Kidney (tissue), 14 donors: ENCODE results near the gene PDGFD. TPM values are rescaled to one million over a fixed set of nuclear protein-coding genes. Genes with fewer than 3 reads are reported as not detected.

Experiments used
- DNase-seq, 5 donors: peaks; one replicate each; pipeline ENCODE4 v3.0.0-alpha.2; 2013 to 2020
- FAIRE-seq: peaks from 2 replicates; lab custom pipeline; 2012; peaks lifted over from hg19 to GRCh38; lab: Jason Lieb, UNC
- H3K27ac ChIP-seq, 2 donors: one replicate each; pipeline ENCODE4 v1.7.0; 2013; ENCODE audit warnings: low read depth in 2 of 2, low read length in 2 of 2, inconsistent platforms in 1 of 2
- H3K27me3 ChIP-seq: one replicate; pipeline ENCODE4 v1.7.1; 2013; ENCODE audit warnings: low read length, inconsistent platforms; ENCODE audit not compliant: control insufficient read depth, insufficient read depth
- H3K36me3 ChIP-seq, 3 donors: one replicate each; pipeline versions ENCODE4 v1.7.0 to v1.7.1; 2013; ENCODE audit warnings: low read length in 3 of 3, control low read depth in 1 of 3, inconsistent platforms in 1 of 3; ENCODE audit not compliant: insufficient read depth in 3 of 3, control insufficient read depth in 2 of 3
- H3K4me1 ChIP-seq, 3 donors: one replicate each; pipeline versions ENCODE4 v1.7.0 to v1.7.1; 2013; ENCODE audit warnings: low read length in 3 of 3, inconsistent platforms in 1 of 3, low read depth in 1 of 3; ENCODE audit not compliant: control insufficient read depth in 2 of 3, insufficient read depth in 2 of 3
- H3K4me3 ChIP-seq, 3 donors: one replicate each; pipeline versions ENCODE4 v1.7.0 to v1.8.1; 2013; ENCODE audit warnings: low read length in 3 of 3, control low read depth in 1 of 3, inconsistent platforms in 1 of 3
- H3K9ac ChIP-seq, 3 donors: one replicate each; pipeline versions ENCODE4 v1.7.0 to v1.7.1; 2013; ENCODE audit warnings: low read length in 3 of 3, control low read depth in 1 of 3, inconsistent platforms in 1 of 3
- H3K9me3 ChIP-seq, 3 donors: one replicate each; pipeline versions ENCODE4 v1.7.0 to v1.7.1; 2013; ENCODE audit warnings: low read length in 3 of 3, control low read depth in 1 of 3, inconsistent platforms in 1 of 3; ENCODE audit not compliant: control insufficient read depth in 2 of 3, insufficient read depth in 1 of 3
- CTCF ChIP-seq: IDR thresholded peaks from 3 replicates; pipeline ENCODE4 v1.5.1; 2012; ENCODE audit warnings: mild to moderate bottlenecking, moderate library complexity, borderline replicate concordance; ENCODE audit not compliant: insufficient read depth; ENCODE audit errors: extremely low read depth
- intact Hi-C: fragments of 100-400 bp; cut with DNase I; formaldehyde crosslinking; loops from one replicate; pipeline ENCODE4 v1.11.1; 2022
- polyA plus RNA-seq: library from polyadenylated mRNA; stranded (reverse); fragments of 350-450 nt; fragmentation: Illumina TruSeq; extraction: RNeasy Lipid Tissue Mini Kit (QIAGEN cat#74804); gene quantifications from one replicate; pipeline ENCODE4 v1.2.3, GENCODE V29; 2014; ENCODE audit warnings: low read depth, low replicate concordance; ENCODE audit not compliant: insufficient read depth
- total RNA-seq: library from RNA; stranded (reverse); fragmentation: NEBNext Ultra II Directional; extraction: Animal tissue kit (Norgen Biotek cat#: 25700); gene quantifications from one replicate; pipeline ENCODE4 v1.2.1, GENCODE V29; 2021
- donor health status: control.
- donor health status: control.
- donor health status: control.
- donor health status: control.
- donor health status: control.
- donor health status: DM: yes; HTN: yes; CAD: no.
- donor health status: Normal renal cell carcinoma (clear cell type).

The PDGFD gene
- total and polyA plus RNA-seq, 2 donors from 2014 or later = 5.3 to 12.2 TPM

DNA sequence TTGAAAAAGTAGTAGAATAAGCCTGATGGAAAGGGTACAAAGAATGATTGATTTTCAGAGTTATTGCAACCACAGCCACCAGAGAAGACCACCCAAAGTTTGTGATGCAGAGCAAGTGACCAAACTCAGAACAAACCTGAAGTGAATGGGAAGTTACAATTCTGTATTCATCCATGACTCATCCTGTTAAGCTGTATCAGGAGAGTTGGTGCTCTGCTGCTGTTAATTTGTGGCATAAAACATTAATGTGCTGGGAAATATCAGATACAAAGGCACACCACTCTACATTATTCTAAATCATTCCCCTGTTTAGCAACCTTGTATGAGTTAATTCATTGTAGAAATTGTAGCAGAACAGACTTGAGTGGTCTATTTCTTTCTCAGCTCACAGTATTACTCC, 19.6 kb upstream of the PDGFD start:
- Histone ChIP-seq H3K4me1 (no peaks in the 10 kb centered on the region), H3K9ac (no peak overlapping the region), H3K36me3 (no peaks in the 10 kb centered on the region), H3K27me3 (no peaks in the 10 kb centered on the region), H3K9me3 (no peaks in the 10 kb centered on the region), H3K27ac (no peak overlapping the region), H3K4me3 (no peak overlapping the region)
- DNase-seq = no peak
- no peak for FAIRE-seq
- no peak for TF ChIP-seq CTCF
- intact Hi-C loops = no loop called here

- FAIRE-seq = no peak
- intact Hi-C loops = no loop called here
- Histone ChIP-seq H3K36me3 (no peaks in the 10 kb centered on the region), H3K4me1 (no peaks in the 10 kb centered on the region), H3K9ac (no peak overlapping the region), H3K9me3 (no peaks in the 10 kb centered on the region), H3K4me3 (no peak overlapping the region), H3K27me3 (no peaks in the 10 kb centered on the region), H3K27ac (no peak overlapping the region)
- no peak for DNase-seq
- no peak for TF ChIP-seq CTCF
Observed at GRCh38 chr11:104175769-104176168, 11.8 kb upstream of the PDGFD start.

GRCh38 chr11:104169091-104169490, 5.1 kb upstream of the PDGFD start:
- no peak for TF ChIP-seq CTCF
- Histone ChIP-seq H3K9ac (no peak overlapping the region), H3K9me3 (no peaks in the 10 kb centered on the region), H3K4me1 (no peaks in the 10 kb centered on the region), H3K36me3 (no peaks in the 10 kb centered on the region), H3K27me3 (no peaks in the 10 kb centered on the region), H3K27ac (no peak overlapping the region), H3K4me3 (no peak overlapping the region)
- FAIRE-seq (no peak), DNase-seq (no peak)
- intact Hi-C loops = no loop called here

DNA sequence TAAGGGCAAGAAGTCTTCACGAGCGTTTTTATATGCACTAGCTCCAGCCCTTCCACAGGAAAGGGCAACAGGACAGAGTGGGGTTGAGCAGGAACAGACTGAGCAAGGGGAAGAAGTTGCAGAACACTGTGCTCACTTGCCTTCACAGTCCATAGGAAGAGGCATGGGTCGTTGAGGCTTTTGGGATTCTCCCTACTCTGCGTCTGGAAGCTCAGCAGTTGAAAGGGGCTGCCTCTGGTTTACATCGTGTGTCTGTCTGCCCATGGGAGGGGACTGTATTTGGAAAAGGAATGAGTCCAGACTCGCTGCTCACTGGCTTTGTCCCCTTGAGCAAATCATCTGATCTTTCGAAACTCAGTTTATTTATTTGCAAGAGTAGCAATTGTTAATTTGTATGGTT, 1.1 kb upstream of the PDGFD start:
- intact Hi-C loops = no loop called here
- Histone ChIP-seq H3K9me3 (no peaks in the 10 kb centered on the region), H3K36me3 (no peaks in the 10 kb centered on the region), H3K4me3 (no peak overlapping the region), H3K9ac (no peak overlapping the region), H3K27me3 (no peaks in the 10 kb centered on the region), H3K4me1 (peaks cover 0 to 3% (median 0%) of the 10 kb centered on the region in 3 donors), H3K27ac (no peak overlapping the region)
- DNase-seq (no peak), FAIRE-seq (no peak)
- no peak for TF ChIP-seq CTCF
